ENCODE results near the gene DAO.

The DAO gene

GRCh38 chr12:108940138-108940537, 60.2 kb downstream of the DAO start:
- DNase-seq = no peak
- in situ Hi-C loops (cut with HindIII; ENCODE audit: low pct_ligation_motif_present, low pct_unique_long_range_greater_than_20kb, low sequenced_read_pairs) = no loop called here

- in situ Hi-C loops (cut with HindIII; ENCODE audit: low pct_ligation_motif_present, low pct_unique_long_range_greater_than_20kb, low sequenced_read_pairs) = no loop called here
- no peak for DNase-seq
Measured at GRCh38 chr12:108947097-108947496, 67.2 kb downstream of the DAO start.

DNA sequence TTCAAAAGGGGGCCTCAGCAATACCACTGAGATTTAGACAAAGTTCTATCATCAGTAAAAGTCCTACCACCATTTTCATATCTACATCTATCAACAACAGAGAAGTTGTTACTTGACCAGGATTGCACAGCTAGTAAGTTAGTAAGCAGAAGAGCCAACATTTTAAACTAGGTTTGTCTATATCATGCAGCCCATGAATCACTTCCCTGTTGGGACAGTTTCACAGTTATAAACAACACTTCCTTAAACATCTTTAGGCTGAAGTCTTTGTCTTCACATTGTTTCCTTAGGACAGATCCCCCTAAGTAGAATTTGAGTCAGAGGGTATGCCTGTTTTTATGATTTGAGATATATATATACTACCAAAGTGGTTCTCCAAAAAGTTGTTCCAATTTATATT, 68.5 kb downstream of the DAO start:
- in situ Hi-C loops (cut with HindIII; ENCODE audit: low pct_ligation_motif_present, low pct_unique_long_range_greater_than_20kb, low sequenced_read_pairs) = no loop called here
- DNase-seq = no peak

DNA sequence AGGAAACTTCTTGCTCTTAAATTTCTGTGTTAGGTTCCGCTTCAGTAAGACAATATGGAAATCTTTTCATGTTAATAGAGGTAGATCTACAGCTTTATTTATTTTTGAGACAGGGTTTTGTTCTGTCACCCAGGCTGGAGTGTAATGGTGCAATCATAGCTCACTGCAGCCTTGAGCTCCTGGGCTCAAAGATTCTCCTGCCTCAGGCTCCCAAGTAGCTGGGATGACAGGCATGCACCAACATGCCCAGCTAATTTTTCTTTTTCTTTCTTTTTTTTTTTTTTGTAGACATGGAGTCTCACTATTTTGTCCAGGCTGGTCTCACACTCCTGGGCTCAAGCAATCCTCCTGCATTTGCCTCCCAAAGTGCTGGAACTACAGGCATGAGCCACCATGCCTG, 70.1 kb downstream of the DAO start:
- in situ Hi-C loops (cut with HindIII; ENCODE audit: low pct_ligation_motif_present, low pct_unique_long_range_greater_than_20kb, low sequenced_read_pairs) = no loop called here
- no peak for DNase-seq

Data from ACHN (cell line).